Stimulated activated CD4-positive, alpha-beta T cell treated with anti-CD3 and anti-CD28 coated beads, Interleukin-12 subunit alpha, Interleukin-12 subunit beta, amount 100 ng/mL, for 48 hours (primary cell): ENCODE results near the gene CDK11B.

Experiments
- DNase-seq, 3 donors: peaks; one replicate each; pipeline ENCODE4 v3.0.0-alpha.2; 2020; ENCODE audit warnings: low read depth in 2 of 3, low spot score in 1 of 3

Gene CDK11B

GRCh38 chr1:1628754-1629429 is 29.9 kb downstream of the CDK11B start:
- DNase-seq, result no peak

DNA sequence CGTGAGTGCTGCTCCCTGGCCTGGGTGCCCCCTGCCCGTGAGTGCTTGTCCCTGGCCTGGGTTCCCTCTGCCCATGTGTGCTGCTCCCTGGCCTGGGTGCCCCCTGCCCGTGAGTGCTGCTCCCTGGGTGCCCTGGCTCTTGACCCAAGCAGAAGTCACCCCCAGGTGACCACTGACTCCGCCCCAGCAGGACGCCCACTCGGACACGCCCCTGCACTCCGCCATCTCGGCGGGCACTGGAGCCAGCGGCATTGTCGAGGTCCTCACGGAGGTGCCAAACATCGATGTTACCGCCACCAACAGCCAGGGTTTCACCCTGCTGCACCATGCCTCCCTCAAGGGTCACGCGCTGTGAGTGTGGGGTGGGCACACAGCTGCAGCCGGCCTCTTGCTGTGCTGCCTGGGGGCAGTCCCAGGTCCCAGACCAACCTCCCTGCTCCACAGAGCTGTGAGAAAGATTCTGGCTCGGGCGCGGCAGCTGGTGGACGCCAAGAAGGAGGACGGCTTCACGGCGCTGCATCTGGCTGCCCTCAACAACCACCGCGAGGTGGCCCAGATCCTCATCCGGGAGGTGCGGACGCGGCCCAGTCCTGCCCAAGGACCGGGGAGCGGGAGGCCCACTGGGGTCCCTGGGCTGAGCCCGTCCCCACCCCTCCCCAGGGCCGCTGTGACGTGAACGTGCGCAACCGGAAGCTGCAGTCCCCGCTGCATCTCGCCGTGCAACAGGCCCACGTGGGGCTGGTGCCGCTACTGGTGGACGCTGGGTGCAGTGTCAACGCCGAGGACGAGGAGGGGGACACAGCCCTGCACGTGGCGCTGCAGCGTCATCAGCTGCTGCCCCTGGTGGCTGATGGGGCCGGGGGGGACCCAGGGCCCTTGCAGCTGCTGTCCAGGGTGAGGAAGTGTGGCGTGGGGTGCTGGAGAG is 30.7 kb downstream of the CDK11B start:
- no peak for DNase-seq

- DNase-seq, result no peak
These were observed 31.5 kb downstream of the CDK11B start for GRCh38 chr1:1627261-1627828.

GRCh38 chr1:1626207-1627141 is 32.3 kb downstream of the CDK11B start:
- DNase-seq, result no peak

- no peak for DNase-seq
These were observed 33.0 kb downstream of the CDK11B start for GRCh38 chr1:1625824-1626206.

- DNase-seq, result no peak
These were observed 33.4 kb downstream of the CDK11B start for GRCh38 chr1:1625404-1625775.

DNA sequence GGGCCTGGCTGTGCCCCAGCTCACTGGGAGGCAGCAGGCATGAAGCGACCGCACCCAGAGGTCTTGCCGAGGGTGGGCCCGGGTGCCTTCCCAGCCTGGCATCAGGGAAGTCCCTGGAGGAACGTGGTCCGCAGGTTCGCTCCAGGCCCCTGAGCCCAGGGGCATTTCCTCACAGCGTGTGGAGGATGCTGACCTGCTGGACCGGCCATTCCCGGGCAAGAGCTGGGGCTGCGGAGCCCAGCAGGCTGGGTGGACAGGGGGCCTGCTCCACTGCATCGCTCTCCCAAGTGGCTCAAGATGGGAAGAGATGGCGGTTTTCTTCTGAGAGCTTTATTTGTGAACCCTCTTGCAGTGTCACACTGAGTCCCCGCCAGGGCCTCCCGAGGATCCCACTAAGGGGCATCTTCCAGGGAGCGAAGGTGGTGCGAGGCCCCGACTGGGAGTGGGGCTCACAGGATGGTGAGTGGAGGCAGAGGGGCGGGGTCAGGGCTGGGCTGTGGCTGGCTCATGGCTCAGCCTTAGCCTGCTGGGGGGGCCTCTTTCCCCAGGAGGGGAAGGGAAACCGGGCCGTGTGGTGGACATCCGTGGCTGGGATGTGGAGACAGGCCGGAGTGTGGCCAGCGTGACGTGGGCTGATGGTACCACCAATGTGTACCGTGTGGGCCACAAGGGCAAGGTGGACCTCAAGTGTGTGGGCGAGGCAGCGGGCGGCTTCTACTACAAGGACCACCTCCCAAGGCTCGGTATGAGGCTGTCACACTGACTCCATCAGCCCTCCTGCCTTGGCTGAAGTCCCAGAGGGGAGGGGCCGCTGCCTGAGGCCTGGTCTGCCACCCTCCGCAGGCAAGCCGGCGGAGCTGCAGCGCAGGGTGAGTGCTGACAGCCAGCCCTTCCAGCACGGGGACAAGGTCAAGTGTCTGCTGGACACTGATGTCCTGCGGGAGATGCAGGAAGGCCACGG is 34.1 kb downstream of the CDK11B start:
- DNase-seq, result no peak

DNA sequence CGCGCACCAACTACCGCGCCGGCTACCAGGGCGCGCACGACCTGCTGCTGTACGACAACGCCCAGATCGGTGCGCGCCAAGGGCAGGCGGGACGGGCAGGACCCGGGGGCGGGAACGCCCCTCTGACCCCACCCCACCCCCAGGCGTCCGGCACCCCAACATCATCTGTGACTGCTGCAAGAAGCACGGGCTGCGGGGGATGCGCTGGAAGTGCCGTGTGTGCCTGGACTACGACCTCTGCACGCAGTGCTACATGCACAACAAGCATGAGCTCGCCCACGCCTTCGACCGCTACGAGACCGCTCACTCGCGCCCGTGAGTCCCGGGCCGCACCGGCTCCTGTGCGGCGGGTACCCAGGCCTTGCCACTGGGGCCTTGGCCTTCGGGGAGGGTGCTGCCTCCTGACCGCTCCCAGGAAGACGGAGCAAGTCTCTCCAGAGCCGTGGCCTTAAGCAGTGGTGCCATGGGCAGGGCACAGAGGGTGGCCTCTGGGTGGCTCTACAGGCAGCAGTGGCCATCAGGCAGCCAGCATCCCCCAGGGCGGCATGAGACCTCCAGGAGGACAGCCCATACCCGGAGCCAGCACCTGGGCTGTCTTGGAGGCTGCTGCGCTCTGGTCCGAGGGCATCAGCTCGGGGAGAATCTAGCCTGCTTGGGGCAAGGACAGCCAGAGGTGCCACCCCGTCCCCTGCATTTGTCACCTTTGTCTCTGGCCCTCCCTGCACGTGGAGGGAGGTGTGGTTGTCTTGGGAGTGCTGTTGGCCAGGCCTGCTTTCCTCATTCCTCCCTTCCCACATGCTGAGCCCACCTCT is 35.0 kb downstream of the CDK11B start:
- DNase-seq, result no peak

DNA sequence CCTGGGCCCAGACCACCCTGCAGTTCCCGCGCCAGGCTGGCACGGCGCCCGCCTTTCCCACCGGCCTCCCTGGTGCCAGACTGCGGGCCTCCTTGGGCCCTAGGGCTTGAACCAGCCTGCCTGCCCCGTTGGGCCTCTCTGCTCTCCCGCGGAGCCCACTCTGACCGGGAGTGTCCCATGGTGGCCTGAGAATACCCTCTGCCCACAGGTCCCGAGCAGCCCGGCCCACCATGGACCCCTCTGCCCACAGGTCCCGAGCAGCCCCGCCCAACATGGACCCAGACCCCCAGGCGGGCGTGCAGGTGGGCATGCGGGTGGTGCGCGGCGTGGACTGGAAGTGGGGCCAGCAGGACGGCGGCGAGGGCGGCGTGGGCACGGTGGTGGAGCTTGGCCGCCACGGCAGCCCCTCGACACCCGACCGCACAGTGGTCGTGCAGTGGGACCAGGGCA is 35.6 kb downstream of the CDK11B start:
- no peak for DNase-seq

DNA sequence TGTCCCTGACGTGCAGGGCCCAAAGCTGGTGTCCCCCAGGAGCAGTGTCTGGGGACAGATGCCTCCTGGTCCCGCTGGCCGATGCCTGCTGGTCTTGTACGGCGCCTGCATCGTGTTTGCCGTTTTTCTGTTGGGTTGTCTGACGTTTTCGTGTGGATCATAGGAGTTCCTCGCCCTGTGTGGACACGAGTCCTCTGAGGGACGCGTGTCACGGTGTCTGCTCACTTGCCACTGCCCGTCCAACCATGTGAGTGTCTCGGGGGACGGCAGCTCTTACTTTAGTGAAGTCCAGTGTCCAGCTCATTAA is 36.1 kb downstream of the CDK11B start:
- no peak for DNase-seq

GRCh38 chr1:1622010-1622787 is 36.6 kb downstream of the CDK11B start:
- no peak for DNase-seq

- DNase-seq, result no peak
These were observed 37.4 kb downstream of the CDK11B start for GRCh38 chr1:1621173-1622009.

- no peak for DNase-seq
These were observed 38.2 kb downstream of the CDK11B start for GRCh38 chr1:1620433-1621139.

DNA sequence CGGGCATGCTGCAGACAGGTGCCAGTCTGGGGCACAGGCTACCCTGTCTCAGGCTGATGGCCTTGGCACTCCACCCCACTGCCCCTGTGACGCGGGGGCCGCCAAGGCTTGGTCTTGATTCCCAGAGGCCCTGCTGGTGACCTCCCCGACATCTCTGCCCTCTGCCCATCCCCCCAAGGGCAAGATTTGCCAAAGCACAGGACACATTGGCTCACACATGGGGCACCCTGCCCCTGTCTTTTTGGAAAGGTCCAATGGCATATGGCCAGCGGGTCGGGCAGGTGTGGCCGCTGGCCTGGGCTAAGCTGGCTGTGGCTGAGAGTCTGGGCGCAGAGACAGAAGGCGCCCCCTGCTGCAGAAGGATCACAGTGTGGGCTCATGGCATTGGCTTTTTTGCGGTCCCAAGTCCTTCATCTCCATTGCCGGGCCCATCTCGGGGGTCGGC is 38.9 kb downstream of the CDK11B start:
- DNase-seq, result no peak

DNA sequence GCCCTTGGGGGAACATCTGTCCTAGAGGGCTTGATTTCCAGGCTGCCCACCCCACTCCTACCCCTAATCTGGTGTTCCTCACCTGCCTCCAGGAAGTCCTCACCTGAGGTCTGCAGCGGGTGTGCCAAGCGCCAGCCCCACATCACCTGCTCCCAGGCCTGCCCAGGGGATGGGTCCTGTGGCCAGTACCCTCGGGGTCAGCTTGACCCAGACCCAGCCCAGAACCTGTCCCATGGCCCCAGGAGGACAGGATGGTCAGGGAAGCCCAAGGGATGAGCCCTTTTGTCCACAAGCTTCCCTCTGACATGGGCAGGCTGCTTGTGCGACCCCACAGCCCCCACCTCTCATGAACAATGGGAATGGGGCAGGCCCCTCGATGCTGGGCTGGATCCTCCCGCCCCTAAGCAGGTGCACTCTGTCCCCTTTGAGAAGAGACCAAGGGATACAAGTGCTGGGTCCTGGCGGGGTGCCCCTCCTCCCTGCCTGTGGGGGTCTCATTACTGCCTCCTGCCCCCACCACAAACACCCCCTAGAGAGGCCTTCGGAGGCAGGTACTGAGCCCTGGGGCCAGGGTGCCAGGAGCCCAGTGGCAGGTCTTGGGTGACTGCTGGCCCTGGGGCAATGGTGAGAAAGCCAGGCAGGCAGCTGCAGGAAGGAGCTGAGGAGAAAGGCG is 40.3 kb downstream of the CDK11B start:
- DNase-seq, result no peak

- no peak for DNase-seq
These were observed 40.9 kb downstream of the CDK11B start for GRCh38 chr1:1617925-1618324.
